HCT116 (cell line): ENCODE measurements around the gene COQ8B. TPM values are rescaled to one million over a fixed set of nuclear protein-coding genes. Genes with fewer than 3 reads are reported as not detected.

Experiments
- ATAC-seq: fragments of 200-7000 bp; cut with Tn5 transposase; 2 replicates; pipeline ENCODE4 v1.9.1; 2020; ENCODE audit warnings: mild to moderate bottlenecking, moderate library complexity
- BruUV-seq: library from RNA; stranded (reverse); fragments of 400-500 nt; replicated peaks from 2 replicates; lab custom pipeline; 2021; lab: Mats Ljungman, UMichigan
- CTCF ChIA-PET: fragments of 300-600 bp; sonication (Branson Sonifier 250); formaldehyde crosslinking; loops from one replicate; lab custom pipeline; 2021; ENCODE audit warnings: antibody characterized with exemption; lab: Charles Lee
- POLR2A ChIA-PET: fragments of 300-600, 350-600 bp; sonication (Branson Sonifier 250); formaldehyde crosslinking; loops from one replicate; lab custom pipeline; 2021; ENCODE audit warnings: antibody characterized with exemption; lab: Charles Lee
- RAD21 ChIA-PET, 2 experiments: fragments of 300-600 bp; sonication (Branson Sonifier 250); formaldehyde crosslinking; loops; one replicate each; lab custom pipeline; 2023; ENCODE audit warnings: low total read pairs in 2 of 2; ENCODE audit not compliant: uncharacterized antibody in 2 of 2, unreplicated experiment in 2 of 2, low non-redundant PET in 1 of 2; lab: Charles Lee
- DNase-seq: peaks from one replicate; pipeline ENCODE4 v3.0.0-alpha.2; 2010; ENCODE audit warnings: low read depth, low spot score
- H2AFZ ChIP-seq: fragments of 200-600 bp; shearing (Covaris generic), sonication (generic); 2 replicates; pipeline ENCODE4 v1.6.1; 2017; ENCODE audit warnings: low read depth, mixed run types, mixed read lengths, antibody characterized with exemption, low read length; ENCODE audit not compliant: poor library complexity, severe bottlenecking
- H3K27ac ChIP-seq: 2 replicates; pipeline ENCODE4 v1.5.1; 2012; ENCODE audit warnings: low read depth, low read length
- H3K27me3 ChIP-seq: fragments of 200-600 bp; sonication (generic); 2 replicates; pipeline ENCODE4 v1.6.1; 2016; ENCODE audit warnings: mixed run types, low read length, mixed read lengths; ENCODE audit not compliant: insufficient read depth
- H3K36me3 ChIP-seq, 2 experiments: fragments of 200-500 bp in 1 of 2; fragments of 200-600 bp in 1 of 2; sonication (Bioruptor generic) in 1 of 2; sonication (generic) in 1 of 2; 2 replicates each; pipeline versions ENCODE4 v1.5.1 to v1.6.1; 2014 to 2016; ENCODE audit warnings: low read length in 2 of 2, inconsistent platforms in 1 of 2, mixed read lengths in 1 of 2, mixed run types in 1 of 2; ENCODE audit not compliant: insufficient read depth in 2 of 2, control insufficient read depth in 1 of 2
- H3K4me1 ChIP-seq, 2 experiments: fragments of 200-600 bp in 1 of 2; sonication (generic) in 1 of 2; 2 replicates each; pipeline versions ENCODE4 v1.5.1 to v1.6.1; 2012 to 2017; ENCODE audit warnings: low read length in 2 of 2, inconsistent platforms in 1 of 2, mild to moderate bottlenecking in 1 of 2, mixed read lengths in 1 of 2, mixed run types in 1 of 2, moderate library complexity in 1 of 2; ENCODE audit not compliant: insufficient read depth in 2 of 2, control insufficient read depth in 1 of 2
- H3K4me2 ChIP-seq: fragments of 200-600 bp; sonication (generic); 2 replicates; pipeline ENCODE4 v1.6.1; 2017; ENCODE audit warnings: mixed run types, low read length, mixed read lengths
- H3K4me3 ChIP-seq, 2 experiments: fragments of 200-600 bp in 1 of 2; sonication (generic) in 1 of 2; replicated peaks in 1 of 2; 2 replicates each; pipeline ENCODE4 v1.5.1; 2011 to 2016; ENCODE audit warnings: low read length in 2 of 2, control low read depth in 1 of 2, low read depth in 1 of 2, mild to moderate bottlenecking in 1 of 2, mixed read lengths in 1 of 2, mixed run types in 1 of 2
- H3K79me2 ChIP-seq: fragments of 200-600 bp; sonication (generic); 2 replicates; pipeline ENCODE4 v1.6.1; 2017; ENCODE audit warnings: mild to moderate bottlenecking, mixed run types, low read length, moderate library complexity, mixed read lengths; ENCODE audit not compliant: insufficient read depth
- H3K9ac ChIP-seq: fragments of 200-600 bp; sonication (generic); 2 replicates; pipeline ENCODE4 v1.6.1; 2016; ENCODE audit warnings: low read length, mixed read lengths
- H3K9me2 ChIP-seq: fragments of 200-600 bp; sonication (generic), shearing (Covaris generic); 2 replicates; pipeline ENCODE4 v1.6.1; 2017; ENCODE audit warnings: mixed run types, mild to moderate bottlenecking, moderate library complexity; ENCODE audit not compliant: insufficient read depth
- H3K9me3 ChIP-seq, 2 experiments: fragments of 200-500 bp in 1 of 2; fragments of 200-600 bp in 1 of 2; sonication (Bioruptor generic) in 1 of 2; sonication (generic) in 1 of 2; 2 replicates each; pipeline ENCODE4 v1.6.1; 2014 to 2017; ENCODE audit warnings: low read length in 2 of 2, mixed read lengths in 2 of 2, inconsistent platforms in 1 of 2, low read depth in 1 of 2, mild to moderate bottlenecking in 1 of 2, mixed run types in 1 of 2, moderate library complexity in 1 of 2; ENCODE audit not compliant: control insufficient read depth in 1 of 2, insufficient read depth in 1 of 2
- H4K20me1 ChIP-seq: fragments of 200-600 bp; sonication (generic), shearing (Covaris generic); 2 replicates; pipeline ENCODE4 v1.6.1; 2017; ENCODE audit warnings: mixed run types, mild to moderate bottlenecking, moderate library complexity; ENCODE audit not compliant: insufficient read depth
- ATF3 ChIP-seq: IDR thresholded peaks from 2 replicates; pipeline ENCODE4 v1.6.1; 2012
- CEBPB ChIP-seq: IDR thresholded peaks from 2 replicates; pipeline ENCODE4 v1.6.1; 2012; ENCODE audit warnings: low read depth
- CTCF ChIP-seq, 3 experiments: fragments of 200-600 bp in 1 of 3; sonication (generic) in 1 of 3; IDR thresholded peaks in 2 of 3; conservative IDR thresholded peaks in 1 of 3; 2 replicates each; pipeline ENCODE4 v1.5.1; 2012 to 2017; ENCODE audit warnings: low read depth in 2 of 3, low read length in 2 of 3, antibody characterized with exemption in 1 of 3, borderline replicate concordance in 1 of 3, control low read depth in 1 of 3, mild to moderate bottlenecking in 1 of 3, mixed read lengths in 1 of 3, mixed run types in 1 of 3, moderate library complexity in 1 of 3; ENCODE audit not compliant: insufficient read depth in 1 of 3
- EGR1 ChIP-seq: IDR thresholded peaks from 2 replicates; pipeline ENCODE4 v1.6.1; 2012; ENCODE audit warnings: low read depth
- ELF1 ChIP-seq: IDR thresholded peaks from 2 replicates; pipeline ENCODE4 v1.6.1; 2012; ENCODE audit warnings: low read depth, borderline replicate concordance
- EZH2 ChIP-seq: fragments of 200-600 bp; sonication (generic); IDR thresholded peaks from 2 replicates; pipeline ENCODE4 v1.6.1; 2017; ENCODE audit warnings: antibody characterized with exemption, mixed run types
- FOSL1 ChIP-seq: IDR thresholded peaks from 2 replicates; pipeline ENCODE4 v1.6.1; 2012; ENCODE audit warnings: low read depth
- MAX ChIP-seq: IDR thresholded peaks from 2 replicates; pipeline ENCODE4 v1.6.1; 2012
- POLR2A ChIP-seq: IDR thresholded peaks from 2 replicates; pipeline ENCODE4 v1.7.0; 2011; ENCODE audit warnings: borderline replicate concordance; ENCODE audit not compliant: insufficient read depth, insufficient read length; ENCODE audit errors: extremely low read depth
- POLR2AphosphoS5 ChIP-seq: IDR thresholded peaks from 2 replicates; pipeline ENCODE4 v1.6.1; 2011; ENCODE audit warnings: mild to moderate bottlenecking, low read depth, low read length, moderate library complexity
- RAD21 ChIP-seq: IDR thresholded peaks from 2 replicates; pipeline ENCODE4 v1.6.1; 2012; ENCODE audit warnings: low read depth, mild to moderate bottlenecking
- REST ChIP-seq: IDR thresholded peaks from 2 replicates; pipeline ENCODE4 v1.6.1; 2012; ENCODE audit warnings: low read depth
- SIN3A ChIP-seq: IDR thresholded peaks from 2 replicates; pipeline ENCODE4 v1.6.1; 2012; ENCODE audit warnings: low read depth
- SP1 ChIP-seq: IDR thresholded peaks from 2 replicates; pipeline ENCODE4 v1.6.1; 2012; ENCODE audit warnings: low read depth
- SRF ChIP-seq: IDR thresholded peaks from 2 replicates; pipeline ENCODE4 v1.6.1; 2012; ENCODE audit warnings: low read depth
- TCF7L2 ChIP-seq: IDR thresholded peaks from 2 replicates; pipeline ENCODE4 v1.7.0; 2011; ENCODE audit warnings: borderline replicate concordance, inconsistent platforms; ENCODE audit not compliant: insufficient read depth, insufficient read length; ENCODE audit errors: extremely low read depth
- YY1 ChIP-seq: IDR thresholded peaks from 2 replicates; pipeline ENCODE4 v1.6.1; 2011; ENCODE audit warnings: low read length, low read depth, moderate library complexity, mild to moderate bottlenecking; ENCODE audit not compliant: insufficient replicate concordance; ENCODE audit errors: extremely low read depth
- ZBTB33 ChIP-seq: IDR thresholded peaks from 2 replicates; pipeline ENCODE4 v1.6.1; 2011; ENCODE audit warnings: mild to moderate bottlenecking, low read length, moderate library complexity; ENCODE audit not compliant: insufficient replicate concordance; ENCODE audit errors: extremely low read depth
- ZNF274 ChIP-seq: fragments of 200-500 bp; sonication (Bioruptor generic); IDR thresholded peaks from 2 replicates; pipeline ENCODE4 v1.6.1; 2014; ENCODE audit warnings: mild to moderate bottlenecking, low read depth, low read length, inconsistent platforms
- intact Hi-C: fragments of 100-400 bp; cut with micrococcal nuclease; formaldehyde crosslinking; loops from 2 replicates; pipeline ENCODE4 v1.10.0; 2022
- total RNA-seq: library from RNA; stranded (reverse); gene quantifications from one replicate; pipeline ENCODE4 v1.2.1, GENCODE V29; 2021; ENCODE audit not compliant: unreplicated experiment

The COQ8B gene
- total RNA-seq, 1 experiment from 2014 or later = 47.1 TPM

GRCh38 chr19:40735013-40735771 lies 18.5 kb upstream of the COQ8B start:
- DNase-seq (no peak), ATAC-seq (no peak)
- no peaks in the 10 kb centered on the region for H3K9me3 ChIP-seq
- ChIA-PET POLR2A (interaction anchor here (1.1 kb wide), 1 partner anchor 15 kb away, joined by 3 read pairs; the partner anchor contains the start of gene ACTMAP), RAD21 (no interaction called here), CTCF (no interaction called here)
- no peaks in the 10 kb centered on the region for H4K20me1 ChIP-seq
- H3K27me3 ChIP-seq = no peaks in the 10 kb centered on the region
- H3K4me3 ChIP-seq = no peak overlapping the region
- intact Hi-C loops = no loop called here
- TF ChIP-seq CEBPB (no peak), EZH2 (no peak), ZNF274 (no peak), POLR2A (no peak), MAX (no peak), ATF3 (no peak), TCF7L2 (no peak), YY1 (no peak), SIN3A (no peak), ZBTB33 (no peak), FOSL1 (no peak), CTCF (IDR thresholded peaks at IDR 0.05 in 2 of 3, conservative IDR thresholded peaks at IDR 0.05 in 1 of 3; ENCODE audit: borderline replicate concordance in 1 of 3, insufficient read depth in 1 of 3, low read depth in 2 of 3, low read length in 2 of 3) (no peak), ELF1 (no peak), POLR2AphosphoS5 (no peak), SRF (no peak), RAD21 (no peak), SP1 (no peak), EGR1 (no peak), REST (no peak)
- no peak overlapping the region for H3K9ac ChIP-seq
- H3K27ac ChIP-seq = no peak overlapping the region
- H2AFZ ChIP-seq = no peak overlapping the region
- no peak overlapping the region for H3K4me2 ChIP-seq
- BruUV-seq = no TSS peak
- H3K79me2 ChIP-seq = no peaks in the 10 kb centered on the region
- no peaks in the 10 kb centered on the region for H3K9me2 ChIP-seq
- H3K4me1 ChIP-seq = peaks cover 5 to 12% of the 10 kb centered on the region in 2 experiments; a peak in 3 of 4 replicates
- H3K36me3 ChIP-seq = peaks cover 17 to 21% of the 10 kb centered on the region in 2 experiments
